ENCODE measurements around the gene FPGT.
"Not testable (repeated sequence)": the region's sequence is repeated elsewhere in the genome, so short reads cannot be mapped to it uniquely, and the experiment has no call there.

The FPGT gene

DNA sequence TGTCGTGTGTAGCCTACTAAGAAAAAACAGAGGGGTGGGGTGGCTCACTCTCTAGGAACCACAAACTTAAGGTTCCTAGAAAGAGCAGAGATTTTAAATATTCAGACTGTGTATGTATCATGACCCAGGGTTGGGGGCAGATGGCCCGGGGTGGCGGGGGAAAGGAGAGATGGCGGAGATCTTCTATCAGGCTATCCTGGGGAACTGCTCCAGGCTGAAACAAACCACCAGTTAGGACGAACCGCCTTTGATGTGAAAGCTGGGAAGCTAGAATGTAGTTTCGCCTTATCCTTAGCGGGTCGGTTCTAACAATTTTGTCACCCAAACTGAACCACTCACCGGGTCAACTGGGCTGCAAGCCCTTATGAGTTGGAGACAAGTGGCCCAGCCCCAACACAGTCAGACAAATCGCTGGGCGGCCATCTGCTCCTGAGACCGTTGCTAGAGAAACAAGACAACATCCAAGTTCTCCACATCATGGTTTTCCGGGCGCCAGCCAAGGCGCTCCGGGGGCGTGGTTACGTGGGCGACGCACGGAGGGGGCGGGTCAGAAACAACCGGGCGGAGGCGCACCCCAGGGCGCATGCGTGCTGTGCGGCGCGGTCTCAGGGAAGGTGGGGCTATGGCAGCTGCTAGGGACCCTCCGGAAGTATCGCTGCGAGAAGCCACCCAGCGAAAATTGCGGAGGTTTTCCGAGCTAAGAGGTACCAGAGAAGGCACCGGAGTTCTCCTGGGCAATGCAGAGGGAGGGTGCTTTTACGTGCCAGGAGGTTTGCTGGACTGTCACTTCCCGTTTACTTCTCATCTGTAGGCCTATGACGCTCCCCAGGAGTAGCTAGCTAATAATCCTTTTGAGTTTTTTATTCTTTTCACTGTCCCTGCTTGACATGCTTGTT lies at the start of gene FPGT, which contains the start of gene LRRIQ3:
Gene FPGT (plus strand): TSS at position 586 of the 896 bp plus-strand sequence. CDS start 37 bp downstream, at position 623.
Gene LRRIQ3 (minus strand): TSS at position 520 of the 896 bp plus-strand sequence. CDS start 14,492 bp downstream, outside the sequence.
- DNase-seq (ENCODE audit: low read depth in 2 of 2) = peak; percentile 92

DNA sequence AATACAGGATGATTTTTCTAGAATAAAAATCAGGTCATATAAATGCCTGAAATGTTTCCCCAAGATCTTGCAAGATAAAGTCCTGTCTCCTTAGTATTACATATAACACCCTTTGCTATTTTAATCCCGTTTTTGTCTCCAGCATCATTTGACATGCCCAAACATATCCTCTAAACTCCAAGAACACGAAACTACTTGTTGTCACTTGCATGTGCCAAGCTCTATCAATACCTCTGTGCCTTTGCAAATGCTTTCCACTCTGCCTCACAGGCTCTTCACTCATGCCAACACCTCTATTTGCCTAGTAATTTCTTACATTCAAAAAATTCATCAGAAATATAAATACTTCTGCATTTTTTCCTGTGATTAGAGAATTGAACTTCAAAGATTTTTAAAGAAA lies 38.0 kb upstream of the FPGT start:
- no peak for DNase-seq (ENCODE audit: low read depth in 2 of 2)

DNA sequence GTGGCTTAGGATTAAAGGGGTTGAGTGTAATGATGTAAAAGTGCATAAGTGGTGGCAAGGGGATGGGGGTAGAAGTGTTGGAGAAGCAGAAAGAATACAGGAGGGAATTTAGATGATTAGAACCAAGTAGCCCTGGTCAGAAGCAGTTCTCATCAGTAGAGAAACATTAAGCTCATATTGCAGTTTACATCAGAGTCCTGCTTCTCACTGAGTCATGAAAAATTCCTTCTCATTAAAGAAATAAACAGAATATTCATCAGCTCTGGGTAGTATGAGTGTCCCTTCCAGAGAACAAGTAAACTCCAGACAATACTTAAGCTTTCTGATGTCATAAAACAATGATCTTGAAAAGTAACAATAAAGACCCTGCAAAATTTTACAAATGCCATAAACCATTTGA lies 36.5 kb upstream of the FPGT start:
- no peak for DNase-seq (ENCODE audit: low read depth in 2 of 2)

DNA sequence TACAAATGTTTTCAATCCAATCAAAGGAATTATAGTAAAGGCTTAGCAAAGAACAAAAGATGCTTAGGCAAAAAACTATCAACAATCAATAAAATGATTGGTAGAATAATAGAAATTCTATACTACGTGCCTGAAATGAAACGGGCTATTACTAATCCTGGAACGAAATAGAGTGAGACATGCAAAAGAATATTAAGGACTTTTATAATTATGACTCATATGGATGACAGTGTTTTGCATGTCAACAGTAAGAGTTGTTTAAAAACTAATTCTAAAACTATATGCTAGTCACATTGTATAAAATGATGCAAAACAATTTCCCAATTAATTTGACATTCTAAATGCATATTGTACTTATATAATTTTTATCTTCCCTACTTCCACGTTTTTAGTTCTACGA lies 35.7 kb upstream of the FPGT start:
- no peak for DNase-seq (ENCODE audit: low read depth in 2 of 2)

DNA sequence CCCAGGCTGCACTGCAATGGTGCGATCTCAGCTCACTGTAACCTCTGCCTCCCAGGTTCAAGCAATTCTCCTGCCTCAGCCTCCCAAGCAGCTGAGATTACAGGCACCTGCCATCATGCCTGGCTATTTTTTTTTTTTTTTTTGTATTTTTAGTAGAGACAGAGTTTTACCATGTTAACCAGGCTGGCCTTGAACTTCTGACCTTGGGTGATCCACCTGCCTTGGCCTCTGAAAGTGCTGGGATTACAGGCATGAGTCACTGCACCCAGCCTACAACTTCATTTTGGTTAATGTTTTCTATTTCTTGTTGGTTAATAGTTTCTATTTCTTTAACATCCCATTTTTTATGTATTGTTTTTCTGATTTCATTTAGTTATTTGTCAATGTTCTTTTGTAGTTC lies 23.6 kb upstream of the FPGT start:
- DNase-seq (ENCODE audit: low read depth in 2 of 2) = not testable (repeated sequence)

DNA sequence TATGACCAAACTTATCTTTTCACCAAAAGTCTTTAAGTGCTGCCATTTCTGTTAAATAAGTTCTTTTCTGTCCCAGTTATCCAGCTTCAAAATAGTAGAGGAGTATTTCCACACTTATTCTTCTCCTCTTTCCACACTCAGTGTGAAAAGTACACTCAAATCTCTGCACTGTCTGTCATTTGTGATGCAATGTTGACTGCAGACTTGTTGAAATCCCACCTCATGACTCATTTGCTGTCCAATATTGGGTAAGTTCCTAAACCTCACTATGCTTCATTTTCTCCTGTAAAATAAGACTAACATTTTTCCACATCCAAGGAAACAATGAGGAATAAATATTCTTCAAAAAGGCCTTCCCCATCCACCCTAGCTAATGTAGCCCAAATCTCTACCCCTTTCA lies 17.6 kb upstream of the FPGT start:
- DNase-seq (ENCODE audit: low read depth in 2 of 2) = no peak

DNA sequence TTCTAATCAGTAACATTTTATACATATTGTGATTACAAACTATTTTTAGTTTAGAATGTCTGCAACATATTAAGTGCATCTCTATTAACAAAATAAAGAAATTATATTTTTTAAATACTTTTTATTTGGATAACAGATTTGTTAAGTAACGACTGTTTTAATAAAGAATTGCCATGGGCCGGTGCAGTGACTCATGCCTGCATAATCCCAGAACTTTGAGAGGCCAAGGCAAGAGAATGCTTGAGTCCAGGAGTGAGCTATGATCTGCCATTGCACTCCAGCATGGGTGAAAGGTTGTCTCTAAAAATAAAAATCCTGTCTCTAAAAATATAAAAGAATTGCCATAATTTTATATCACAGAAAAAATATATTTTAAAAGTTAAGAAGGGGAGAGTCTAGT lies 4.1 kb upstream of the FPGT start:
- DNase-seq (ENCODE audit: low read depth in 2 of 2) = no peak

DNA sequence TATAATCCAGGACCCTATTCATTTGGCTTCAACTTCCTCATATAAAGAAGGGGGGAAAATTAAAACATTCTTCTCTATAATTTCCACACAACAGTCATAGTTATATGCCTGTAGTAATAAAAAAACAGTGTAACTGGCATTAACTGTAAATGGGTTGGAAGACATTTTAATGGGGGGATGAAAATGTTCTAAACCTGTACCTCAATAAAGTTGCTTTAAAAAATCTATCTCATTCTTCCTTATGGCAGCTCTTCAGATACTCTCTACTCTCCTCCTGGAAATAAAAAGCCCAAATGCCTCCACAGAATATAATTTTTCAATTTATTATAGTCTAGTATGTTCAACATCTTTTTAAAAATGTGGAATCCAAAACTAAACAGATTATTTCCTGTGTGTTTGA lies 2.7 kb upstream of the FPGT start:
- no peak for DNase-seq (ENCODE audit: low read depth in 2 of 2)

DNA sequence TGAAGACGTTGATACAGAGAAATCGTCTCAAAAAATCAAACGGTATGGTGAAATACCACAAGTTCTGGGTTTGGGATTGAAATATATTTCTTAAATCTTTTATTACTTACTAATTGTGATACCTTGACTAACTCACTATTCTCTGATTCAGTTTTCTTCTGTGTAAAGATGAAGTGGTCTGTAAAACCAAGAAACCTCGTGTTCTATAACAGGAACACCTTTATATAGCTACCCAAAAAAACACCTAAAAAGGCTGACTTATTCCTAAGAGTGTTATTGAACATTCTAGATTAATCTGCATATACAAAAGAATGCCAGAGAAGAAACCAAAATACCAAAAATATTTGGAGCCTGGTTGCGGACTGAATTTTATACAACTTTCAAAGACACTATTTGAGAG lies 787 bp upstream of the FPGT start:
- DNase-seq (ENCODE audit: low read depth in 2 of 2) = no peak

DNA sequence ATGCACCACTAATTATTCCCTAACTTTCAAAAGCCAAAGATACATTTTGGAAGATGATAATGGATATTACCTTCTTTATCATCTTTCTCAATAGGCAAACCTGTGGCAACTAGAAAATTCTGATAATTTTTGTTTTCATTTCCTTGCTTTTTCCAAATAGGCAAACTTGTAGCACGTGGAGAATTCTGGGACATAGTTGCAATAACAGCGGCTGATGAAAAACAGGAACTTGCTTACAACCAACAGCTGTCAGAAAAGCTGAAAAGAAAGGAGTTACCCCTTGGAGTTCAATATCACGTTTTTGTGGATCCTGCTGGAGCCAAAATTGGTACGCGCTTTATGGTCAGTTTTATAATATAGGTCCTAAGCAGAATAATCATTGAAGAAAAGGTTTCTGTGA lies 1.5 kb downstream of the FPGT start:
- DNase-seq (ENCODE audit: low read depth in 2 of 2) = no peak

DNA sequence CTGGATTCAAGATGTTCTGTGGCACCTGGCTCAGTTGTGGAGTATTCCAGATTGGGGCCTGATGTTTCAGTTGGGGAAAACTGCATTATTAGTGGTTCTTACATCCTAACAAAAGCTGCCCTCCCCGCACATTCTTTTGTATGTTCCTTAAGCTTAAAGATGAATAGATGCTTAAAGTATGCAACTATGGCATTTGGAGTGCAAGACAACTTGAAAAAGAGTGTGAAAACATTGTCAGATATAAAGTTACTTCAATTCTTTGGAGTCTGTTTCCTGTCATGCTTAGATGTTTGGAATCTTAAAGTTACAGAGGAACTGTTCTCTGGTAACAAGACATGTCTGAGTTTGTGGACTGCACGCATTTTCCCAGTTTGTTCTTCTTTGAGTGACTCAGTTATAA lies 7.2 kb downstream of the FPGT start:
- DNase-seq (ENCODE audit: low read depth in 2 of 2) = no peak

DNA sequence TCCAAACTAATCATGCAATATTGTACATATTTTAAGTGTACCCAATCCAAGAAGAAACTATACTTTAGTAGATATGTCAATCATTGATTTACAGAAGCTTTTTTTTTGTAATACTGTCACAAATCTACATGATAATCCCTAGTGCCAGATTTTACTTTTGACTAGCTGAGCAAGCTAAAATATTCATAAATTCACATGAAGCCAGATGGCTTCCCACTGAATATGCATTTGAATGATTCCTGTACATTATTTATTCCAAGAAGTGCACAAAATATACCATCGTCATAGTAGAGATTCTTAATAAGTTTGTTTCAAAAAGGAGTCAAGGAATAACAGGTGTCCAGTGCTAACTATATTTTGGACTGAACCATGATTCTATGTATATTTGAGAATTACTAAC lies 17.2 kb downstream of the FPGT start:
- no peak for DNase-seq (ENCODE audit: low read depth in 2 of 2)

DNA sequence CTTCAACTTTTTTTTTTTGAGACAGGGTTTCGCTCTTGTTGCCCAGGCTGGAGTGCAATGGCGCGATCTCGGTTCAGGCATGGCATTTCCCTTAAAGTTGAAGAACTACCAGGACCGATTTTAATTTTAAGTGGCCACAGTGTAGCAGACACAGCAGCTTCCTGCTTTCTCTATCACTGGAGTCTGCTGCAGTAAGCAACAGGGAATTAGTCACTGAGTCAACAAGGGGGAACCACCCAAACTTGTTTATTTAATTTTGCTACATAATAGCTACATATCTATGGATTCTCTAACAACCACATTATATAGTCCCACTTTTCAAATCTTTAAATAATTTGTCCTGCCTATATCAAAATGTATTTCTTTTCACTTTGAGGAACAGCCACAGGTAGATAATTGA lies 24.7 kb downstream of the FPGT start:
- DNase-seq (ENCODE audit: low read depth in 2 of 2) = no peak

DNA sequence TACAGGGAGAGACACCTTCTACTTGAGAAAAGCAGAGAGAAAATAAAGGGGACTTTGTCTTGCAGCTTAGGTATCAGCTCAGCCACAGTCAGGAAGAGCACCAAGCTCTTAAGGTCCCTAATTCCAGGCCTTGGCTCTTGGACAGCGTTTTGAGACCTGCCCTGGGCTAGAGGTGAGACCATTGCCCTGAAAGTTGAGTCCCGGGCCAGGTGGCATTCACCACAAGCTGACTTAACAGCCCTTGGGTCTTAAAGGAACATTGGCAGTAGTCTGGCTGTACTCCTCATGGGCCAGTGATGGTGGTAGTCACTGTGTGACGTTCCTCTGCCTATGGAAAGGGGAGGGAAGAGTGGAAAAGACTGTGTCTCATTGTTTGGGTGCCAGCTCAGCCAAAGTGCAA lies 25.4 kb downstream of the FPGT start:
- no peak for DNase-seq (ENCODE audit: low read depth in 2 of 2)

DNA sequence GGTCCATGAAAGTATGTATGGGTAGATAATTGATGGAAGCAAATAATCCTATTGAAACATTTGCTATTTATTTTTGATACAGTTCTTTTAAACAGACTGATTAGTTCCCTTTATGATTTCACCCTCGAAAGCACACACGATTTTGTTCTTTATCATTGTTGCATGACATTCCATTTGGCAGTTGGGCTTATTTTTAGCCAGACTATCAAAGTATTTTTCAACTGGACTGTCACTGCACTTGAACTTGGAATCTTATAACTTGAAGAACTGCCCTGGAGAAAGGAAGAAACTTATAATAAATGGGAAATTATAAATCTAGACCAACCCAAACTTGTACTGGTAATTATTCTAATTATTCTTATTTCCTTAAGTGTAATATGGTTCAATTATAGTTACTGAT lies 37.1 kb downstream of the FPGT start, which contains the start of gene TNNI3K:
Gene TNNI3K (plus strand): TSS at position 235 of the 400 bp plus-strand sequence. CDS start 65 bp downstream, at position 300.
- no peak for DNase-seq (ENCODE audit: low read depth in 2 of 2)

DNA sequence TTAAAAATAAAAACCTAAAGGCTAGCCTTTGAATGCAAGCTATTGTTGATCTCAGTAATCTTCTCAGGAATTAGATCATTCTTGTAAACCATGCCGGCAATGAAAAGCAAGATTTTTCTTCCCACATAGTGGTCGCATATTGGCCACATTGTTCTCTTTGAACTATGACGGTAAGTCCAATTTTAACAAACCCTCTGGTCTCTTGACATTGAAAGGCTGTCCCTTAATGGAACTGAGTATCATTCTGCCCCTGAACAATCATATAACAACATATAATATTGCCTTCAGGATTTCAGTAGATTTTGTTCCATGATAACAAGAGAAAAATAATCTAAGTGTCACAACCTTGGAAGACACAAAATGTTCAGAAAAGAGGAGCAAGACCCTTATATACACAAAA lies 38.4 kb downstream of the FPGT start:
- no peak for DNase-seq (ENCODE audit: low read depth in 2 of 2)

DNA sequence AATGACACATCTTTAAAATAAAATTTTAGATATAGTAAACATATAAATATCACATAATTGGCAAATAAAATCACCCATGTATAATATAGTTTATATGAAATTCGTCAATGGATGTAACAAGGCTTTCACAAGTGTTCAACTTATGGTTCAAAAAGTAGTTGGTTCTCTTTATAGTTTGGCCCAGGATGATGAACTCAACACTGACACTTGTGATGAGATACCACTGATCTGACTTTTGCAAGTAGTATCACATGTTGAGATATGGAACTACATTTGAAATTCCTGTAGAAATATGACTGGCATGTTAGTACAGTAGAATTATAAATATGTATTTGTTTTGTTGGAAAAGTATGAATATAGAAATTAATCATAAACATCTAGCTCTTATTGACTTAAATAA lies 39.0 kb downstream of the FPGT start:
- DNase-seq (ENCODE audit: low read depth in 2 of 2) = no peak

DNA sequence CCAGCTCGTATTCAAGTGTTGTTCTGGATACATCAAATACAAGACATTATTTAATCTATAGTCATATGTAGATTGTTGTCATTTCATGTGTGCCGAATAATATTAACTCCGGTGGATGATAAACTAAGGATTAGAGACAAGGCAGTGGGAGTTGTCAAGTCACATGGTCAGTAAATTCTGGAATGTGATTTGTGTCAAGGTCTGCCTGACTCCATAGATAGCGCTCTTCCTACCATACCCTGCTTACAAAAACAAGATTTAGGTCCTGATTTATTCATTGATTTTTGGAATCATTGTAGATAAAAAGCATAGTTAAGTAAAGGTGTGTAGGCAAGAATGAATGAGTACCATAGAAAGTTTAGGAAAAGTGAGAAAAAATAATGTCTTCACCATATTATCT lies 39.7 kb downstream of the FPGT start:
- no peak for DNase-seq (ENCODE audit: low read depth in 2 of 2)

DNA sequence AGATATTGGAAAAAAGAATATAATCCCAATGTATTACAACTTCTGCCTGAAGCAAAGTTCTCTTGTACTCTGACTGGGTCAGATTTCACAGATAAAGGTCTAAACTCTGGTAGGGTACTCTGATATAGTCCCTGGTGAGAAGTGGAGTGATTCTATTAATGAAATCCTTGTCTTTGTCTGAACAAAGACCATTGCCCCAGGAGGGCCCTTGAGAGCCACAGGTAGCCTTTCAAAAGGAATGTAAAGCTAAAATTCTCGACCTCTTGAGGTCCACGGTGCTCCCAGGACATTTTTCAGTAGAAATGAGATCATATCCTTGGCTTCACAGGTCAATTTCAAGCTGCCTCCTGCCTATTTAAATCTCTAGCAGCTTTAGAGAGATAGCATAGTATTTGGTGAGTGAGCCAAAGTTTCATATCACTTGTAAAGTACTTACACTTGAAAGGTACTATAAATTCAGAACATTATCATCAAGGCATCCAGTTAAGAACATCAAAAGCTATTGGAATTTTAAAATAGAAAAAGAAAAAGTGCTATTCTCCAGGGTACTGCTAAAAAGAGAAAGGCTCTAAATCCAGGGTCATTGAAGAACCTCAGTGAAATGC lies 47.2 kb downstream of the FPGT start:
- DNase-seq (ENCODE audit: low read depth in 2 of 2) = no peak

DNA sequence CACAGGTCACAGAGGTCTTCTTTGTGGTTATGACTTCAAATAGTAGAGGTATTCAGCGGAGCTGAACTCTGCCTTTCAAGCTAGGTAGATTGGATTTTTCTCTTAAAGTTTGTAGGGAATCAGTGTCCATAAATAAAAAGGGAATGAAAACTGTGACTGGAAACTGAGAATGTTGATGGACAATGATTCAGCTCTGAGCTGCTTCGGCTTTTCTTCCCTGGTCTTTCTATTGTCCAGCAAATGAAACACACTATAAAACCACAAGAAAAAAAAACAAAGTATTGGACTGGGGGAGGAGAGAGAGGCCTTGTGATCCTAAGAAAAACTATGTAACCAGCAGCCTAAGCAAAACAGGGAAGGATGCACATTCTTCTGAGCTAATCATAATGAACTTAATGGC lies 48.3 kb downstream of the FPGT start:
- no peak for DNase-seq (ENCODE audit: low read depth in 2 of 2)

DNA sequence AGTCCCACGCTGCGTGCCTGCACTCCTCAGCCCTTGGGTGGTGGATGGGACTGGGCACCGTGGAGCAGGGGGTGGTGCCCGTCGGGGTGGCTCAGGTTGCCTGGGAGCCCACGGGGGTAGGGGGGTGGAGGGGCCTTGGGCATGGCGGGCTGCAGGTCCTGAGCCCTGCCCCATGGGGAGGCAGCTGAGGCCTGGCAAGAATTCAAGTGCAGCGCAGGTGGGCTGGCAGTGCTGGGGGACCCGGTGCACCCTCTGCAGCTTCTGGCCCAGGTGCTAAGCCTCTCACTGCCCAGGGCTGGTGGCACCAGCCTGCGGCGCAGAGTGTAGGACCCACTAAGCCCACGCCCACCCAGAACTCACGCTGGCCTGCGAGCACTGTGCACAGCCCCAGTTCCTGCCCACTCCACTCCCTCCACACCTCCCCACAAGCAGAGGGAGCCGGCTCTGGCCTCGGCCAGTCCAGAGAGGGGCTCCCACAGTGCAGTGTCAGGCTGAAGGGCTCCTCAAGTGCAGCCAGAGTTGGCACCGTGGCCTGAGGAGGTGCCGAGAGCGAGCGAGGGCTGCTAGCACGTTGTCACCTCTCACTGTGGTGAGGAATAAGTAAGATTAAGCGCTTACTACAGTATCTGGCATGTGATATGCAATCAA lies 50.0 kb downstream of the FPGT start:
- DNase-seq (ENCODE audit: low read depth in 2 of 2) = no peak

DNA sequence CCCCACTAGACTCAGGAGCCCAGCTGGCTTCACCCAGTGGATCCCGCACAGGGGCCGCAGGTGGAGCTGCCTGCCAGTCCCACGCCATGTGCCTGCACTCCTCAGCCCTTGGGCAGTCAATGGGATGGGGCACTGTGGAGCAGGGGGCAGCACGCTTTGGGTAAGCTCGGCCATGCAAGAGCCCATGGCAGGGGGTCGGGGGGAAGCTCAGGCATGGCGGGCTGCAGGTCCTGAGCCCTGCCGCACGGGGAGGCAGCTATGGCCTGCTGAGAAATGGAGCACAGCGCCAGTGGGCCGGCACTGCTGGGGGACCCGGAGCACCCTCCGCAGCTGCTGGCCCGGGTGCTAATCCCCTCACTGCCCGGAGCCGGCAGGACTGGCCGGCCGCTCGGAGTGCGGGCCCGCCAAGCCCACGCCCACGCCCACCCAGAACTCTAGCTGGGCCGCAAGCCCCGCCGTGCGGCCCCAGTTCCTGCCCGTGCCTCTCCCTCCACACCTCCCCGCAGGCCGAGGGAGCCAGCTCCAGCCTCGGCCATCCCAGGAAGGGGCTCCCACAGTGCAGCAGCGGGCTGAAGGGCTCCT lies 55.3 kb downstream of the FPGT start:
- not testable (repeated sequence) for DNase-seq (ENCODE audit: low read depth in 2 of 2)

All from stimulated activated CD4-positive, alpha-beta T cell treated with anti-CD3 and anti-CD28 coated beads, Interleukin-4, amount 100 ng/mL, for 48 hours (primary cell).